ENCODE measurements around the gene APH1B.
"Not testable (repeated sequence)": the region's sequence is repeated elsewhere in the genome, so short reads cannot be mapped to it uniquely, and the experiment has no call there.

The APH1B gene

GRCh38 chr15:63277038-63277892 is at the start of gene APH1B:
Gene APH1B (plus strand): TSS chr15:63277605. CDS start chr15:63277624, 19 bp downstream.
- peak; percentile 39 to 72 for DNase-seq (ENCODE audit: extremely low read depth in 1 of 2, low read depth in 1 of 2)

GRCh38 chr15:63227689-63228088 is 49.7 kb upstream of the APH1B start:
- no peak for DNase-seq (ENCODE audit: extremely low read depth in 1 of 2, low read depth in 1 of 2)

GRCh38 chr15:63231206-63231605 is 46.2 kb upstream of the APH1B start:
- no peak for DNase-seq (ENCODE audit: extremely low read depth in 1 of 2, low read depth in 1 of 2)

- no peak for DNase-seq (ENCODE audit: extremely low read depth in 1 of 2, low read depth in 1 of 2)
Observed at GRCh38 chr15:63231706-63232105, 45.7 kb upstream of the APH1B start.

- no peak for DNase-seq (ENCODE audit: extremely low read depth in 1 of 2, low read depth in 1 of 2)
Observed at GRCh38 chr15:63232405-63232804, 45.0 kb upstream of the APH1B start.

GRCh38 chr15:63232943-63233342 is 44.5 kb upstream of the APH1B start:
- no peak for DNase-seq (ENCODE audit: extremely low read depth in 1 of 2, low read depth in 1 of 2)

- DNase-seq (ENCODE audit: extremely low read depth in 1 of 2, low read depth in 1 of 2), result no peak
Observed at GRCh38 chr15:63233667-63234423, 43.6 kb upstream of the APH1B start.

- no peak for DNase-seq (ENCODE audit: extremely low read depth in 1 of 2, low read depth in 1 of 2)
Observed at GRCh38 chr15:63234451-63234870, 42.9 kb upstream of the APH1B start.

- DNase-seq (ENCODE audit: extremely low read depth in 1 of 2, low read depth in 1 of 2), result no peak
Observed at GRCh38 chr15:63236272-63236671, 41.1 kb upstream of the APH1B start.

GRCh38 chr15:63237086-63237485 is 40.3 kb upstream of the APH1B start:
- DNase-seq (ENCODE audit: extremely low read depth in 1 of 2, low read depth in 1 of 2), result not testable (repeated sequence)

- DNase-seq (ENCODE audit: extremely low read depth in 1 of 2, low read depth in 1 of 2), result no peak
Observed at GRCh38 chr15:63238171-63238570, 39.2 kb upstream of the APH1B start.

GRCh38 chr15:63238796-63239195 is 38.6 kb upstream of the APH1B start:
- DNase-seq (ENCODE audit: extremely low read depth in 1 of 2, low read depth in 1 of 2), result no peak

GRCh38 chr15:63240109-63240508 is 37.3 kb upstream of the APH1B start:
- no peak for DNase-seq (ENCODE audit: extremely low read depth in 1 of 2, low read depth in 1 of 2)

- no peak for DNase-seq (ENCODE audit: extremely low read depth in 1 of 2, low read depth in 1 of 2)
Observed at GRCh38 chr15:63241316-63241715, 36.1 kb upstream of the APH1B start.

GRCh38 chr15:63243101-63243500 is 34.3 kb upstream of the APH1B start:
- no peak for DNase-seq (ENCODE audit: extremely low read depth in 1 of 2, low read depth in 1 of 2)

- DNase-seq (ENCODE audit: extremely low read depth in 1 of 2, low read depth in 1 of 2), result no peak
Observed at GRCh38 chr15:63243776-63244175, 33.6 kb upstream of the APH1B start.

- DNase-seq (ENCODE audit: extremely low read depth in 1 of 2, low read depth in 1 of 2), result no peak
Observed at GRCh38 chr15:63244399-63244798, 33.0 kb upstream of the APH1B start.

- DNase-seq (ENCODE audit: extremely low read depth in 1 of 2, low read depth in 1 of 2), result no peak
Observed at GRCh38 chr15:63244976-63245645, 32.3 kb upstream of the APH1B start.

GRCh38 chr15:63246691-63247469 is 30.5 kb upstream of the APH1B start:
- no peak for DNase-seq (ENCODE audit: extremely low read depth in 1 of 2, low read depth in 1 of 2)

GRCh38 chr15:63250312-63250965 is 27.0 kb upstream of the APH1B start:
- no peak for DNase-seq (ENCODE audit: extremely low read depth in 1 of 2, low read depth in 1 of 2)
